HG02970 (cell line): ENCODE measurements around the gene USP2.

Experiments
- ATAC-seq: cut with Tn5 transposase; IDR thresholded peaks from one replicate; pipeline ENCODE4 v1.9.1; 2021; ENCODE audit warnings: mild to moderate bottlenecking, moderate library complexity, moderate number of reproducible peaks; ENCODE audit not compliant: unreplicated experiment, low FRiP score

Gene USP2, protein sequence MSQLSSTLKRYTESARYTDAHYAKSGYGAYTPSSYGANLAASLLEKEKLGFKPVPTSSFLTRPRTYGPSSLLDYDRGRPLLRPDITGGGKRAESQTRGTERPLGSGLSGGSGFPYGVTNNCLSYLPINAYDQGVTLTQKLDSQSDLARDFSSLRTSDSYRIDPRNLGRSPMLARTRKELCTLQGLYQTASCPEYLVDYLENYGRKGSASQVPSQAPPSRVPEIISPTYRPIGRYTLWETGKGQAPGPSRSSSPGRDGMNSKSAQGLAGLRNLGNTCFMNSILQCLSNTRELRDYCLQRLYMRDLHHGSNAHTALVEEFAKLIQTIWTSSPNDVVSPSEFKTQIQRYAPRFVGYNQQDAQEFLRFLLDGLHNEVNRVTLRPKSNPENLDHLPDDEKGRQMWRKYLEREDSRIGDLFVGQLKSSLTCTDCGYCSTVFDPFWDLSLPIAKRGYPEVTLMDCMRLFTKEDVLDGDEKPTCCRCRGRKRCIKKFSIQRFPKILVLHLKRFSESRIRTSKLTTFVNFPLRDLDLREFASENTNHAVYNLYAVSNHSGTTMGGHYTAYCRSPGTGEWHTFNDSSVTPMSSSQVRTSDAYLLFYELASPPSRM

DNA sequence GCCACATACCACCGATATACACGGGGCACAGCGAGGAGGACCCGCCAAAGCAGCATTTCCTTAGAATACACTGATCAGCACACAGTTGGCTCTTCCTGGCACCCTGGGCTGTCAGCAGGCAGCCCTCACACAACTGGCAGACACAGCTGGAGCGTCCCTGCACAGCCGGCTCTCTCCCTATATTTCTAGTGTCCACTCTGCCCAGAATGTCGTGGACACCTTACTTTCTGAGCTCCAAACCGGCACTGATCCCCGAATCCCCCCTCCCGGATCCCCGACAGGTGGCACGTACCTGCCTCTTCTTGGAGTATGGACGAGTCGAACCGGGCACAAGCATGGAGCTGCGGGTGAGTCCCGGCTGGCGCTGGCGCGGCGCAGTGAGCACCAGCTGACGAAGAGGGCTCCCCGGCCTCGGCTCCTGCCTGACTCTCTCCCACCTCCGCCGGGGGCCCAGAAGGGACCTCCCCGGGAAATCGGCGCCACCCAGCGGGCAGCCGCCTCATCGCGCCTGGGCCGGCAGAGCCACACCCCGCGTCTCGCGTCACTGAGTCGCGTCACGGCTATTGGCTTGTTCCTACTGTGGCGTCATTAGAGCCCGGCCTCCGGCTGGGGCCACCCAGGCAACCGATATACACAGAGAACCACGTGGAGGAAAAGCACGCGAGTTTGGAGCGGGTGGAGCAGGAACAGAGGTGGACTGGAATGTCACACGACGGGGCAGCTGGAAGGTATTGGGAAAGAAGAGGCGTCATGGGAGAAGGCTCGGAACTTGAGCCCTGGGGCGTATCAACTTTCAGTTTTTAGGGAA lies at the start of gene USP2:
Gene USP2 (minus strand): TSS at position 510 of the 808 bp plus-strand sequence. CDS start 8,210 bp downstream, outside the sequence.
- peak; percentile 83 for ATAC-seq

DNA sequence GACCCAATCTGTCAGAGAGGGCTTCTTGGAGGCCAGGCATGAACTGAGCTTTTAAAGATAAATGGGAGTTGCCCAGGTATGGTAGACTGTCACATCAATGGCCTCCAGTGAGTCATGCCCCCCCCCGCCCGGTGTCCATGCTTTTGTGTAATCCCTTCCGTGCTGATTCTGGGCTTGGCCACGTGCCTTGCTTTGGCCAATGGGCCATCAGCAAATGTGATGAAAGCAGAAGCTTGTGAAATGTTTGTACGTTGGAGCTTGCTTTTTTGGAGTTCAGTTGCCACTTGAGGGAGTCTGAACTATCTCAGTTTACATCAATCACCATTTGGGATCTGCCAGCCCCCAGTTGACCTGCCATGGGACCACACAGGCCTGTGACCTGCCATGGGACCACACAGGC lies 45.8 kb upstream of the USP2 start:
- ATAC-seq = no peak

DNA sequence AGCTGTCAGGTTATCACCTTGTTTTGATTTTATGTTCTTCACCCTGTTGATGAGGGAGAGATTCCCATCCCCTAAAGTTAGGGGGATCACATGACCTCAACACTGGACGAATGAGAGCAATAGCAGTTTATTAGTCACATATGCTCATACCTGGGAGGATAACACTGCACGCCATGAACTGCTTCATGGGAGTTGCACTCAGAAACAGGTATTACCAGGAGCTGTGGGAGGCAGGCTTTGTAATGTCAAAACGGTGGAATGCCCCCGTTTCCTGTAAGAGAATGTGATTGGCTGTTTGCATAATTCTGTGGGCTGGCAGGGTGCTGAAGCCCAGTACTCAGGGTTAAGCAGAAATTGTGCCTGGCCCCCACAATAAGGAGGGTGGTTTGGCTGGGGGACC lies 44.7 kb upstream of the USP2 start:
- no peak for ATAC-seq

- ATAC-seq = no peak
Measured at GRCh38 chr11:119424775-119425174, 43.3 kb upstream of the USP2 start.

GRCh38 chr11:119424276-119424675 lies 42.8 kb upstream of the USP2 start:
- ATAC-seq = no peak

- no peak for ATAC-seq
Measured at GRCh38 chr11:119423509-119424254, 42.2 kb upstream of the USP2 start.

GRCh38 chr11:119422809-119423508 lies 41.5 kb upstream of the USP2 start, which contains the start of gene THY1:
TSS of gene THY1 (minus strand) at chr11:119423172. CDS start at chr11:119420905, 2,267 bp downstream.
- ATAC-seq = no peak

DNA sequence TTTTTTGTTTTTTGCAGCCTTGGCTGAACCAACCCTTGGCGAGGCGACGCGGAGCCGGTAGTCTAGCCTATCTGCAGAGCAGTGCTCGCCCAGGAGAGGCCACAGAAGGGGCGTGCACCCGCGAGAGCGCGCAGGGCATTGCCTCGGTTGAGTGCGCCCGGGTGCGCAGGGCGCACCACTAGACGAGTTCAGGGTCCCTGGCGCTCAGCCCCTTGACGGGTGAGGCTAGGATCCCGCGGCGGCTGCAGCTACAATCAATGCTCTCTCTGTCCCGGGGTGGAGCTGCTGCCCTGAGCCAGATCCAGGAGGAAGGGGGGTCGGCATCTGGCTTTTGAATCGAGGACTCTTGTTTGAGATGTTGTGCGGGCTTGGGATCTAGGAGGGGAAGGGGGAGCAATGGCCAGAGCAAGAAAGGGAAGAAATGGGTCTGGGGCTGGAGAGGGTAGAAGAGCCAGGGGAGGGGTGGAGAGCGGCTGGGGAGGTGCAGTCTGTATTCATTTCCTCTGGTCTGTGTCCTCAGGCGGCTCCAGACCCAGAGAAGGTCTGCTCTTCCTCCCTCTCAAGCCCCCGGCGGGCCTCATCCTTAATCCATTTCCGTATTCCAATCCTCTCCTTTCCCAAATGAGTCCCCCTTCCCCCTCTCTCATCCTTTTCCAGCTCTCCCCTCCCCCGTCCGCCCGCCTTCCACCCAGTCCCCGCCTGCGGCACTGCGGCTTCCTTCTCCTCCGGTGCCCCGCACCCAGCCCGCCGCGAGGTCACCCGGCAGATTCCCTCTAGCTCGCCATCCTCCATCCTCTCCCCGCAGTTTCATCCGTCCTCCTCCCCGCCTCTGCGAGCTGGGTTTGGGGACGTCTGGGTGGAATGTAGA lies 40.7 kb upstream of the USP2 start:
- ATAC-seq = no peak

DNA sequence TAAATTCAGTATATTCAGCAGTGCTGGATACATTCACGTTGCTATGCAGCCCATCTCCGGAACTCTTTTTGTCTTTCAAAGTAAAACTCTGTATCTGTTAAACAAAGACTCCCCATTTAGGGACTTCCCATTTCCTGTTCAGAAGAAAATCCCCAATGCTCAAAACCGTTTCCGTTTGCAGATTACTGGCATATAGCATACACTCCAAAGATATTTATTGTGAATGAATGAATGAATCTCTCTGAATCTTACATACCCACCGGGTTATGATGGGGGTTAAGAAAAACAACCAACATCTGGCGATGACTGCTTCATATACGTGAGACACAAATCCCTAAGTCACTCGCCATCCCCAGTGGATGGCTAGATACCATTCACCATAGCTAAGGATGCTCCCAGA lies 39.9 kb upstream of the USP2 start:
- no peak for ATAC-seq

DNA sequence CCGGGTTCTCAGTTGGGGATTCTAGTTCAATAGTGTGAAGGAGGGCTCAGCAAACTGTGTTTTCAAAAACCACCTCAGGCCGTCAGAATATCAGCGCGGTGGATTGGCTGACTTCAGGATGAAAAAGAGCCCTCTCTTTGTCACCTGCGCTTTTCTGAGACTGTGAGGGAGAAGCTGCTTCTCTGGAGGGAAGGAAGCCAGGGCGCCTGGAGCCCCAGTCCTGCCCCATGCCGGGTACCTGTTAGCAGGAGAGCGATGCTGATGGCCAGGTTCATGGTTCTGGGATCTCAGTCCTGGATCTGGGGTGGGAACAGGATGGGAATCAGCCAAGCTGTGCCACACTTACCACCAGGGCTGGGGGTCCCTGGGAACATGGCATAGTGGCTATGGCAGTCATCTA lies 39.1 kb upstream of the USP2 start:
- no peak for ATAC-seq

DNA sequence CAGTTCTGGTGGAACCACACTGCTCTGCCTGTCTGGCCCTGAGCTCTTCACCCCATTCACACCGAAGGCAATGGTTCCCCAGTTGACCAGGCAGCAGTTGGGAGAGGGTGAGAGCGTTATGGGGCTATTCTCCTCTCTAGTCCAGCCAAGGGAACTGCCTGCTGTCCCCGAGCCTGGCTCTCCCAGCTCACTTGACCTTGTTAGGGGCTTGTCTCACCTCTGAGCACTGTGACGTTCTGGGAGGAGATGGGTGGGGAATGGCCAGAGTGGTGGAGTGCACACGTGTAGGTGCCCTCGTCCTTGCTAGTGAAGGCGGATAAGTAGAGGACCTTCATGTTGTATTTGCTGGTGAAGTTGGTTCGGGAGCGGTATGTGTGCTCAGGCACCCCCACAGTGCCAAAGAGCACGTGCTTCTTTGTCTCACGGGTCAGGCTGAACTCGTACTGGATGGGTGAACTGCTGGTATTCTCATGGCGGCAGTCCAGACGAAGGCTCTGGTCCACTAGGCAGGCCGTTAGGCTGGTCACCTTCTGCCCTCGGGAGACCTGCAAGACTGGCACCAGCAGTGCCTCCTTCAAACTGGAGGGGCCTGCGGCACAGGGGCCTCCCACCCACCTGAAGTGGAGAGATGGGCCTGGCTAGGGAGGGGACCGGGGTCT lies 38.5 kb upstream of the USP2 start:
- ATAC-seq = no peak

GRCh38 chr11:119419246-119419645 lies 37.8 kb upstream of the USP2 start:
- no peak for ATAC-seq

DNA sequence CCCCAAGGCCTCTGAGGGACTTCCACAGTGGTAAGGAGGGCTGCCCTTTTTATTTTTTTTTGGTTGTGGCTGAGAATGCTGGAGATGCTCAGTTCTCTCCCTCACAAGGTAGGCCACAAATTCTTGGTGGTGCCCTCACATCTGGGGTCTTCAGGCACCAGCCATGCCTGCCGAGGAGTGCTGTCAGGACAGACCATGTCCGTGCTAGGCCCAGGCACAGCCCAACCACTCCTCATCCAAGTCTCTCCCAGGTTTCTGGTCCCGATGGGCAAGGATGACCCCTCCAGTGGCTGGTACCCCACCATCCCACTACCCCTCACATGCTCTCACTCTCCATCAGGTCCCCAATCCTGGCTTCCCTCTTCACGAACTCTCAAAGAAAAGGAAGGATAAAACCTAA lies 37.3 kb upstream of the USP2 start:
- no peak for ATAC-seq

- ATAC-seq = no peak
Measured at GRCh38 chr11:119417726-119418540, 36.4 kb upstream of the USP2 start.

- ATAC-seq = no peak
Measured at GRCh38 chr11:119416606-119417580, 35.4 kb upstream of the USP2 start.

GRCh38 chr11:119415966-119416365 lies 34.5 kb upstream of the USP2 start:
- ATAC-seq = no peak
